SK-N-DZ (cell line): ENCODE measurements around the gene CNTNAP5.

Experiments
- DNase-seq: peaks from one replicate; pipeline ENCODE4 v3.0.0-alpha.2; 2015; ENCODE audit warnings: low spot score

The CNTNAP5 gene

DNA sequence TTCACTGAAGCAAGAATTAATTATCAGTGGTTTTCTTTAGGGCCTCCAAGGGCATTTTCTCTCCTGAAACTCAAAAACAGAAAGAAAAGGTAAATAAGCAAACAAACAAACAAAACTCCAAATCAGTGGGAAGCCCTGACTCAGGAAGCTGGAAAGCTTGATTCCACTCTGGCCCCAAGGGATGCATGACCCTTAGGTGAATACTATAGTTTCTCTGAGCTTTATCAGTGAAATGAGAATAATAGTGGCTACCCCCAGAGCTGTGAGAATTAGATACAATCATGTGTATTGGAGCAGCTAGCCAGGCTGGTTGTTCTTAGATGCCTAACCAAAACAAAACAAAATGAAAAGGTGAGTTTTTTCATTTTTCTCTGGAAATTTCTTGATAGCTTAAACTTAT, 585.1 kb downstream of the CNTNAP5 start:
- DNase-seq = no peak

DNA sequence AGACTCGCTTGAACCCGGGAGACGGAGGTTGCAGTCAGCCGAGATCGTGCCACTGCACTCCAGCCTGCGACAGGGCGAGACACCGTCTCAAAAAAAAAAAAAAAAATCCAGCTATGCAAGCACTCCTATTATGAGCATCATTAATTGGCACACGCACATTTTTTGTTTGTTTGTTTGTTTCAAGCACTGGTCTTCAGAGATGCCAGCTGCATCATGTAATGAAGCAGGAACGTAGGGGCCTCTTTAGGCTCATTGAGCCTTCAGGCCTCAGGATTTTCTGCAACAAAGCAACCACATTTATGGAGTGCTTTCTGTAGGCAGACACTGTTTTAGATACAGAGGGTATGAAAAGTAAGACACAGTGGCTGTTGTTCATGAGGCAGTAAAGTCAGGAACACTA, 585.8 kb downstream of the CNTNAP5 start:
- DNase-seq = no peak

DNA sequence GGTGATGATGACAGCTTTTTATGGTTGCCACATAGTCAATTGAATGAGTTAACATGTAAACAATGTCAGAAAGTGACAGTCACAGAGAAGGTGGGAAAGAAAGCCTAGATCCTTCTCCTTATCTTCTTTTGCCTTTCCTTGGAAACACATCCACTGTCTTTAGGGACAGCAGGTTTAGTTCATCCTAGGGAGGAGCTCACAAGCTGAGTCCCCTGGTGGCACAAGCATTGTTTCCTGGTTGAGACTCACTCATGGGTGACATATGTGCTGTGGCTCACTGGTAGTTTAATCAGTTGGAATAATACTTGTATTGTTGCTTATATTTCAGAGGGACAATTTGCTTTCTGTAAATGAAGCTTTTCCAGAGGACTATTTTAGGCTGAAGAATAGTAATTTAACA, 598.5 kb downstream of the CNTNAP5 start:
- no peak for DNase-seq

DNA sequence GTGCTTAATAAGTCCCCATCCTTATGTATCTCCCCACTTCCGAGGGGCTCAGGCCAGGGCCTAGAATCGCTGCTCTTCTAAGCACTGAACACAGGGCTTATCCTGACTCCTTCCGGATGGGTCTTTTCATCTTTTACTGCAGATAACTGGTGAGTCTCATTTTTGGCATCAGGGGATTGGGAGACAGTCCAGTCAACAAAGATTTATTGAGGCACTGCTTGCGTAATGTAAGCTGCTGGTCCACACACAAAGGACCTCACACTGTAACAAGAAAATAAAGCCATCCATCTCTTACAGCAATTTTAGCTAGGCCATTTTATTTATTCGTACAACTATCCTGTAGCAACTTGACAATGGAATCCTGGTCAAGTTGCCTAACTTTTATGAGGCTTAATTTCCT, 600.5 kb downstream of the CNTNAP5 start:
- DNase-seq = no peak

DNA sequence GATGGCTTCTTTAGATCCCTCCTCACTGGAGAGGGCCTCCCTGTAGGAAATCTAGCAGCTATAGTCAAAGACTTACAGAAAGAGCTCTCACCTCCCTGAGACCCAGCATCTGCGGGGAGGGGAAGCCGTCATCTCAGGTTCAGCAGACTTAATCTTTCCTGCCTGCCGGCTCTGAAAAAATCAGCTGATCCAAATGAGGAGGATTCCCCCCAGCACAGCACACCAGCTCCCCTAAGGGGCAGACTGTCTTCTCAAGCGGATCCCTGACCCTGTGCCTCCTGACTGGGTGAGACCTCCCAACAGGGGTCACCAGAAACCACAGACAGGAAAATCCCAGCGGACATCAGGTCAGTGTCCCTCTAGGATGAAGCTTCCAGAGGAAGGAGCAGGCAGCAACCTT, 601.9 kb downstream of the CNTNAP5 start:
- no peak for DNase-seq

DNA sequence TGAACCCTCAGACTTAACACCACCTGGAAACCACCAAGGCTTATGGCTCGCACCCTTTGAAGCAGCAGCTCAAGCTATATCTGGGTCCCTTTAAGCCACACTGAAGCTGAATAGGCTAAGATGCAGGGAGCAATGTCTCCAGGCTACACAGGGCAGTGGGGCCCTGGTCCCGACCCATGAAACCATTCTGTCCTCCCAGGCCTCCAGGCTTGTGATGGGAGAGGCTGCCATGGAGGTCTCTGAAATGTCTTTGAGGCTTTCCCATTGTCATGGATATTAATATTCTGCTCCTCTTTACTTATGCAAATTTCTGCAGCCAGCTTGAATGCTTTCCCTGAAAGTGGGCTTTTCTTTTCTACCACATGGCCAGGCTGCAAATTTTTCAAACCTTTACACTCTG, 608.7 kb downstream of the CNTNAP5 start:
- DNase-seq = no peak

DNA sequence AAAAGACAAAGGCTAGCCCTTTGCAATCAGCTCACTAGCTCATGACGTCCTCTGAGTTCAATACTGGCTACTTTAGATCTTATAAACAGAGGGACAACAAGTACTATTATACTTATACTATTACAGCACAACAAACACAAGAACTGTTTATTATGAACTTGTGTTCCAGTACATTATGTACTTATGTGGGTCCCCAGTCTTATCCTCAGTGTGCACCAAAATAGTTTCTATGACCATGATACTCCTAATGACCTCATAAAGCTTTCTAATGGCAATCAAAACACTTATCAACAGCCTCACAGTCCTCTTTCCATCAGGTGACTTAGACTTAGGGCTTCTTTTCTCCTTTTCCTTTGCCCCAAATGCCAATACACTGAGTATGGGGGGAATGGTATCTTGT, 614.4 kb downstream of the CNTNAP5 start:
- DNase-seq = no peak

DNA sequence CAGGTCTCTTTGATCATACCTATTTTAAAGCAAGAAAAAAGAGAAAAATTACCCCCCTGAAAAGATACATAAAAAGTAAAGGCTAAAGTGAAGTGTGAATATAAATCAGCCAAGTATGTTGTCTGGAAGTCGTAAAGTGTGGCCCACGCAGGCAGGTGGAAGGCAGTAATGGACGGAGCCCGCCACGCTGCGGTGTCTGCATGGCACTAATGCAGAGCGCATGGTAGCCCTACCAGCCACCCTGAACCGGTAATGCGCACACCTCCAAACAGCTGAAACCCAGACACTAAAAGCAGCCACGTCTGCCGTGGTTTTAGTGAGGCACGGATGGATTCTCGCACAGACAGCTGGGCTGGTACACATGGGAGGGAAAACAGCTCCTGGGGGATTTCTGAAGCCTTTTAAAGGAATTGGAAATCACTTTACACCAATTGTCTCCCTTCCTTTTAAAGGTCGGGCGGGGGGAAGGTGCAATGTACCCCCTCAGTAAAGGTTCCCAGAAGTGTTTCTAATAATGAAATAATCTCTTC, 615.2 kb downstream of the CNTNAP5 start:
- DNase-seq = no peak

DNA sequence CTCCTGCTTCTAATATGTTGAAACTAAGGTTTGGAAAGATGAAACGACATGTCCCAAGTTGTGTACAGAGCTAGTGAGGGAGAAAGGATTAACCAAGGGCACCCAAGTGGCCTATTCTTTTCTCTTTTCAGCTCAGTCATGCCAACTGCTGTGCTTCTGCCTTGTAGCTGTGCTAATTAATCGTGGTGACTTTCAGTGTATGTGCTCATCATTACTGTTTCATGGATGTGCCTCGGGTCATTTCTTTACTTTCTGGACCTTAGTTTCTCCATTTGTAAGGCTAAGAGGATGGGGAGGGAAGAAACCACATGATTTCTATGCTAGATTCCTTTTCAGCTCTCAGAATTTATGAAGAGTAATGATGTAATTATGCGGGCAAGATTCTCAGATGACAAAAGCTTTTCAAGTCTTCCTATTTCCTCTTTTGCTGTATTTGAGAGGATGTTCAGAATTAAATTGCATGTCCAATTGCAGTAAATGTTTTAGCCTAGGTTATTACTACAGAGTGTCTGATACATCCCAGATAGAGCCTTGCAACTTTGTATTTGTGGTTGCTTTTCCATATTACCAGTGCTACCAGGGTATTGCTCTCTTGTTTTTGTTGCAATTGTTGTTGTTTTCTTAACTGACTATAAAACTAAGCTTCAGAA, 621.2 kb downstream of the CNTNAP5 start:
- no peak for DNase-seq

DNA sequence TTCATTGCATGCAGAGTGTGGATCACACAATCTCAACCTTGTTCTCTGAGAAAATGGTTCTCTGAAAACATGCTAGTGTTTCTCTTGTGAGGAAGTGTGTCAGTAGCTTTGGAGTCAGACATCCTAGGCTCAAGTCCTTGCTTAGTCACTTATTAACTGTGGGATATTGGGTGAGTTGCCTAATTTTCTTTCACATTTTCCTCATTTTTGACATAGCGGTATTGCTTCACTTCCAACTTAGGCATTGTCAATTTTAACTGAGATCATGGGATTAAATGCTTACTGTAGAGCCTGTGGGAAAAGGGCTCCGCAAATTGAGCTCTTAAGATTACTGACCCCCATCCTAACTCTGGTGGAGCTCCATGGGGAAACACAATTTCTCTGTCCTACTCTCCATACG, 622.2 kb downstream of the CNTNAP5 start:
- no peak for DNase-seq

DNA sequence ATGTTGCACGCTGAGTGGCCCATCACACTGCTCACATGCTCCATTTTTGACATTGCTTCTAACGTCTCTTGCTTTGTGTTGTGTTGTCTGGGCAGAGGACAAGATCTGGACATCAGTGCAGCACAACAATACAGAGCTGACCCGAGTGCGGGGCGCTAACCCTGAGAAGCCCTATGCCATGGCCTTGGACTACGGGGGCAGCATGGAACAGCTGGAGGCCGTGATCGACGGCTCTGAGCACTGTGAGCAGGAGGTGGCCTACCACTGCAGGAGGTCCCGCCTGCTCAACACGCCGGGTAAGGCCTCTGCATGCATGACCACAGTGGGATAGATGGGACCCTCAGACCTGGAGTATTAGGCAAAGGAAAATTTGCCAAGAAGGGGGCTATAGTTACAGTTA, 622.6 kb downstream of the CNTNAP5 start:
- no peak for DNase-seq

DNA sequence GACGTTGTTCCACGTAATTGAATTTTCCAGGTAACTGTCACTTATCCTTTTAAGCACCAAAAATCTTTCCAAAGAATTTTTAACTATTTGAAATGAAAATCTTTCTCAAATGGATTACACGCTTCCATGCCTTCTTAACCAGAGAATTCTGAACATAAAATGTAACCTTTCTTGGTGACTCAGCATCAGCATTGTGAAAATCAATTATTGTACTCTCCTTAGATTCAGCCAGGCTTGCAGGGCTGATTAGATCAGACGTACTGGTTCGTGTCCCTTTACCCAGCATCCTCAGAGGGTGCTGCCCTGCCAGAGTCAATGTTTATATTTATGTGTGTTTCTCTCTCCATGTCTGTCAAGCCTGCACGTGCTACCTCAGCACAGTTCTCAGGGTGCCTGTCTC, 623.9 kb downstream of the CNTNAP5 start:
- no peak for DNase-seq

DNA sequence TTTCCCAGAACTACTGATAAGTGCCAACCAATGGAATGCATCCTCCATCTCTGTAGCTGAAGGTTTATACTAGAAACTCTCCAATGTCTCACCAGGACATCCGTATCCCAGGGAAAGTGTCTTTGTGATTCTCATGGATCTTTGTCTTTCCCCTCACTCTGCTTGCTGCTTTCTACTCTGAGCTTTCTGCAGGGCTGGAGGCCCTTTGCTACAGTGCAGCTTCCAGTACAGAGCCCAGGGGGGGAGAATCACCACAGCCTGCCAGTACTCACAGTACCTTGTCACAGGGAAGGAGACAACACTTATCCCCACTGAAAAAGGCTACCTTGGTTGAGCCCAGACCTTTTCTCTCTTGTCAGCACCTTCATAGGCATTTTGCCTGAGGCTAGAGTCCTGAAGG, 627.0 kb downstream of the CNTNAP5 start:
- DNase-seq = no peak

DNA sequence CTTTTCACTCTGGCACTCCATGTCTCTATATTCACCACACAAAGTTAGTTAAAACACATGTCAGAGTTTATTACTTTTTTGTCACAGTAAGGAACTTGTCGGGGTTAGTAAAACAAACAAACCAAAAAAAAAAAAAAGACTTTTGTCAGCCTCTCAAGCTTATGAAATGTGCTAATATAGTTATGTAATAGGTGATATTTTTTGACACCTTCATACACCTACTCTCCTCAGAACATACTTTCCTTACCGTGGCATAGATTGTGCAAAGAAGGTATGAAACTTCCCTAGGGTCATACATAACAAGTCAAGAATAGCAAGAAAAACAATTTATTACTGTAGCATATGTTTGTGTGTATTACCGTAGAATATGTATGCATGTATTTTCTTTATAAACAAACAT, 633.3 kb downstream of the CNTNAP5 start:
- no peak for DNase-seq

DNA sequence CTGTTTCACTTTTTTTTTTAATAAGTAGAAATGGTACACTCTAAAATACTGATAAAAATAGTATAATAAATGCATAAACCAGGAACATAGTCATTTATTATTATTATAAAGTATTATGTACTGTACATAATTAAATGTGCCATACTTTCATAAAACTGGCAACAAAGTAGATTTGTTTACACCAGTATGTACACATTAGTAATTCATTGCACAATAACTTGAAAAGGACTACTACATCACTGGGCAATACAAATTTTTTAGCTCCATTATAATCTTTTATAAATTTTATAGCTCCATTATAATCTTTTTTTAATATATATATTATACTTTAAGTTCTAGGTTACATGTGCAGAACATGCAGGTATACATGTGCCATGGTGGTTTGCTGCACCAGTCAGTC, 636.5 kb downstream of the CNTNAP5 start:
- no peak for DNase-seq

DNA sequence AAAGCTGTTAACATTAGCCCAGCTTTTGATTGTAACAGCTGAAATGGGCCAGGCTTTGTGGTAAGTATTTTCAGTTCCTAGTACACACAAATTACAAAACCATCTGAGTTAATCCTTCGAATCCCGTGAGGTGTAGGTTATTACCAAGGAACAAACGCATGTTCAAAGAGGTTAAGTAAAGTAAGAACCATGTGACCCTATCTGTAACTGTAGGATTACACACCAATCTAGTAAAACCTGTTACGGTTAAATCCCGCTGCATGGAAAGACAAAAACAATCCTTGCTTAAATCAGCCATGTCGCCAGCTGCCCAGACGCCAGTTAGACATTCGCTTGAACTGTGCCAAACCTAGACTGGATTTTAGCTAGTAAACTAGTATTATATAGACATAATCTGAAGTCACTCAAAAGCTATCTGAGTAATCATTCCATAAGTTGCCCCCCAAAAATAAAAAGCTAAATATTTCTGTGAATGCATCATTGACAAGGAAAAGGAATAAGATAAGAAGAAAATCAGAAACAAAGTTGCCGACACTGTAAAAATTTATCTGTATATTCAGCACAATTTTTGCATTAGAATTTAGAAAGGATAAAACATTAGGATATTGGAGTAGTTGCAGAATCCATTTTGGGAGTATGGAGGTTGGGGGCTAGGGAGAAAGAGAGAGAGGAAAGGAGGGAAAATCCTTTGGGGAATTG, 638.0 kb downstream of the CNTNAP5 start:
- no peak for DNase-seq

DNA sequence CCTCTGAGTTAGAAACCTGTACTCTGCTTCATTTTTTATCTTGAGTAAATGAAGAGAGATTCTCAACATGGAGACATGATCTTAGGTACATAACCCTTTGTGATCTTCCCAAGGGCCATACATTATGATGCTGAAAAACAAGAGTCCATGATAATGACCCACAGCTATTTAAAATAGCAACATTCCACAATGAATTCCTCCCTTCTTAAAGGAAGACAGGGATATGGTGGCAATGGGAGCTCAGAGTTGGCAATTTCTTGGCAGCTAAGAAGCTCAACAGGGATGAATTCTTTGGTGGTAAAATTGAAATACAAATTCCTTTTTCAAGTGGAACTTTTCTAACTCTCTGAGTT, 638.5 kb downstream of the CNTNAP5 start:
- DNase-seq = no peak

DNA sequence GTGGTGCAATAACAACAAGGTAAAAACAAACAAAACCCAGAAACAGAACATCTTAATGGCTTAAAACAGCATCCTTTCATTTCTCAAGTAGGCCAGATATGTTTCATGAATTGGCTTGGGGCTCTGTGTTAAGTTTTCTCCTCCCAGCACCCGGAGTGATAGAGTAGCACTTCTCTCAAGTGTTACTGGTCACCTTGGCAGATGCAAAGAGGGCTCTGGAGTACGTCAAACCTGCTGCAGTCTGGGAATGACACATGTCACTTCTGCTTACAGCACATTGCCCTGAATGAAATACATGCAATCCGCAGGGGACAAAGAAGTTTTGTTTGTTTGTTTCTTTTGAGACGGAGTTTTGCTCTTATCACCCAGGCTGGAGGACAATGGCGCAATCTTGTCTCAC, 639.3 kb downstream of the CNTNAP5 start:
- DNase-seq = peak; percentile 69

DNA sequence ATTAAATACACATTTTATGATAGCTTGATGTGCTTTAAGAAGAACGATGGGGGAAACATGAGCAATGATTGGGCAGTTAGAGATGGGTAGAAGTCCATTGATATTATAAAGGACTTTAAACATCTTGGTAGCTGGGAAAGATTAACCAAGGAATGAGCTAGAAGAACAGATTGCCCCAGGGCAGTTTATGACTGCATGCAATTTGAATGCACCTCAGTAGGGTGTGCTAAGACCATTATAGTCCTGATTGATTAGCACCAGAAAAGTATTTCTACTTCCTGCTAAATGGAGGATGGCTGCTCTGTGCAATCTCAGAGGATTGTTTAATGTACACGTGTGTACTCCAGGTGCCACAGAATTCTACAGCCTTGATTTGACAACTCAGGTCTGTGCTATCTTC, 641.9 kb downstream of the CNTNAP5 start:
- DNase-seq = no peak

DNA sequence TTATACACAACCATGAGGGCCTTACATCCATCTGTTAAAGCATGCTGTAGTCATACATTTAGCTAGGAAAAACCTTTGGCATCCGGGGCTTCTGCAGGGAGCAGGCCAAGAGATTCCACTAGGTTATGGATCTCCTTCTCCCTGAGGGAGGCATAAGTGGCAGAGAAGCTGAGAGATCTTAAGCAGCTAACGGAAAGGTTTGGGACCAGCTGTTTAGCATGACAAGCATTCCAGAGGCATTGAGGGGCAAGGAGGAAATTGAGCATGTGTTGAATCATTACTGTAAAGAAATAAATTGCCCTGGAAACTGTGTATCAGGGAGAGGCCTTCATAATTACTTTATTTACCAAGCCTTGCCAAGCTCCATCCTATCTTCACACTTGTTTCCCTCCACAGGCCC, 643.1 kb downstream of the CNTNAP5 start:
- DNase-seq = no peak

DNA sequence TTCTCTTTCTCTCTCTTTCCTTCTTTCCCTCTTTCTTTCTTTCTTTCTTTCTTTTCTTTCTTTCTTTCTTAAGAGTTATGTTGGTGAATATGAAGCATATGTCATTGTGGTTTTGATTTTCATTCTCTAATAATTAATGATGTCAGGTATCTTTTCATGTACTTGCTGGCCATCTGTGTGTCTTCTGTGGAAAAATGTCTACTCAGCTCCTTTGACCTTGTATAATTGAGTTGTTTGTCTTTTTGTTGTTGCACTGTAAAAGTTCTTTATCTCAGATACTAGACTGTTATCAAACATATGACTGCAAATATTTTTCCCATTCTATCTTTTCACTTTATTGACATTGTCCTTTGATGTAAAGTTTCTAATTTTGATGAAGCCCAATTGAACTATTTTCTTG, 645.1 kb downstream of the CNTNAP5 start:
- no peak for DNase-seq

DNA sequence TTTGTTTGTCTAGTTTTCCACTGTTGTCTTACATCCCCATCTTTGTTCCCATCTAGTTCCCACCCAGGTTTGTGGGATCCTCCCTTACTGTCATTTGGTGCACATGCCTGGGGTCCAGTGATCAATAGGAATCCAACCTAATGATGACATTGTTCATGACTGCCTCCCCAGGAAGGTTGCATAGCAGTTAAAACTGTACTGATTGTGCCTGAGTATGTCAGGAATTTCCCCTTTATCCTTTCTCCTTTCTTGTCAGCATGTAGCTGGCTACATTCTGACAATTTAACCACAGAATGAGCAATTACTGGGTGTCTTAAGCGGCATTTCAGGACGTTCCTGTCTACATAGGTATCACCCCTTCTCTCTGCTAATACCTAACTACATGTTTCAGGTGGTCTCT, 653.0 kb downstream of the CNTNAP5 start:
- no peak for DNase-seq

DNA sequence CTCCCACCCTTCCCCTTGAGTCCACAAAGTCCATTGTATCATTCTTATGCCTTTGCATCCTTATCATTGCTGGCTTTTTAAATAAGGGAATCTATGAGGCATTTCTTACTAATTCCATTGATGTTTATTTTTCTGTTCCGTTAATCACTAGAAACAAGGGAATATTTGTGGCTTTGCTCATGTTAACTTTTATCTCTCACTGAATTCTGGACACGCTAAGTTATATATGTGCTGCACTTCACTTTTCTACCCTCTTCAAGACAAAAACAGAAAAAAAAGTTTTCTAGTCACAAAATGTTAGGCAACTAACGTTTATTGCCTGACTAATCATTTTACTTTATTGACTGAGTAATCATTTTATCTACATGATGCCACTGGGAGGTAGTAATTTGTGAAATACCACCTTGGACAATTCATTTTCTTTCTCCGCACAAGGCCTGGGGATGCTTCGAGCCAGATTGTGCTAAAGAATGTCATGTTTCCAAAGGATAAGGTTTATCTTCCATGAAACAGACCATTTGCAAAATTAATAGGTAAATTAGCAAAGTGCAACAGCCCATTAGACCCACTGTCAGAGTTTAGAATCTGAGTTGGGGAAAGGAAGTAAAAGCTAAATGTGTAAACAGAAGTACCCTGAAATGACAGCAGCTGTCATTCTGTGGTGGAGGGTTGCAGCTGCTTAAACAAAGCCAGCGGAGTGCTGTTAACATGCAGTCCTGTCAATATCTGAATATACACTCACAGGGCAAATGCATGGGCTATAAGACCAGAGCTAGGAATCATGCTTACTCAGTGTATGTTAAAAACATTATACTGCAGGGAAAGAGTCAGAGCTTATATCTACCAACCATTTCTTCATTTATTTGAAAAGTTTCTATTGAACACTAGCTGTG, 658.7 kb downstream of the CNTNAP5 start:
- DNase-seq = no peak
